ENCODE measurements around the gene STRA8. TPM values are rescaled to one million over a fixed set of nuclear protein-coding genes. Genes with fewer than 3 reads are reported as not detected.

Gene STRA8
- total RNA-seq, 1 experiment from 2014 or later, result not detected

DNA sequence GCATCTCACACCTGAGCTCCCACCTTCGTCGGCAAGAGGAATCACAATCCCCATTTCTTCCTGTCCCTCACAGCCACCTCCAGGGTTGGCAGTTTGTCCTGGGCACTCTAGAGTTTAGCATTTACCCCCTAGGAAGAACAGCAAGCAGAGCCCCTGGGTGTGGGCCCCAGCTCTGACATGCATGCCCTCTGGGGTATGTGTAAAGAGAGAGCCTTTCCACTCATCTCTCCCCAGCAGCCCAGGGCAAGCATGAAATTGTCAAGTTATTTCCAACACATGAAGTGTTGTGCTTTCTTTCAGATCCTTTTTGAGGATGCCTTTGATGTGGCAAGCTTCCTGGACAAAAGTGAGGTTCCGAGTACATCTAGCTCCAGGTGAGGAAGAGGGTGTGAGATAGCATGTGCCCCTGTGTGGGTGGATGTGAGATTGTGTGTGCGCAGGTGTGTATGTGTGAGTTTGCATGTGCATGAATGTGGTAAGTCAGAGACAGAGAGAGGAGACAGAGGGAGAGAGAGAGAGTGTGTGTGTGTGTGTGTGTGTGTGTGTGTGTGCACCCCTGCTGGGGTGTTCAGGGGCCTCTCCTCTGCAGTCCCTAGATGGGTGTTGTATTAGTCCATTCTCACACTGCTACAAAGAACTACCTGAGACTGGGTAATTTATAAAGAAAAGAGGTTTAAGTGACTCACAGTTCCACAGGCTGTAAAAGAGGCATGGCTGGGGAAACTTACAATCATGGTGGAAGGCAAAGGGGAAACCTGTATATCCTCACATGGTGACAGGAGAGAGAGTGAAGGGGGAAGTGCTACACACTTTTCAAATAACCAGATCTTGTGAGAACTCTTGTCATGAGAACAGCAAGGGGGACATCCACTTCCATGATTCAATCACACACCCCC lies 18.1 kb downstream of the STRA8 start:
- intact Hi-C loops (cut with micrococcal nuclease; ENCODE audit: unreplicated experiment), result no loop called here
- H3K27me3 ChIP-seq (ENCODE audit: insufficient read depth, low read depth), result no peaks in the 10 kb centered on the region
- no peaks in the 10 kb centered on the region for H4K20me1 ChIP-seq (ENCODE audit: insufficient read depth)
- ChIA-PET POLR2A (ENCODE audit: unreplicated experiment) (no interaction called here), CTCF (no interaction called here)
- no TSS peak for BruUV-seq (replicated peaks)
- no peak overlapping the region for H3K4me3 ChIP-seq
- H3K27ac ChIP-seq, result no peak overlapping the region
- no peak overlapping the region for H3K4me2 ChIP-seq
- no peak for DNase-seq
- TF ChIP-seq EZH2 (IDR thresholded peaks at IDR 0.05; ENCODE audit: low read depth), result no peak
- TF ChIP-seq, protein P1, sequence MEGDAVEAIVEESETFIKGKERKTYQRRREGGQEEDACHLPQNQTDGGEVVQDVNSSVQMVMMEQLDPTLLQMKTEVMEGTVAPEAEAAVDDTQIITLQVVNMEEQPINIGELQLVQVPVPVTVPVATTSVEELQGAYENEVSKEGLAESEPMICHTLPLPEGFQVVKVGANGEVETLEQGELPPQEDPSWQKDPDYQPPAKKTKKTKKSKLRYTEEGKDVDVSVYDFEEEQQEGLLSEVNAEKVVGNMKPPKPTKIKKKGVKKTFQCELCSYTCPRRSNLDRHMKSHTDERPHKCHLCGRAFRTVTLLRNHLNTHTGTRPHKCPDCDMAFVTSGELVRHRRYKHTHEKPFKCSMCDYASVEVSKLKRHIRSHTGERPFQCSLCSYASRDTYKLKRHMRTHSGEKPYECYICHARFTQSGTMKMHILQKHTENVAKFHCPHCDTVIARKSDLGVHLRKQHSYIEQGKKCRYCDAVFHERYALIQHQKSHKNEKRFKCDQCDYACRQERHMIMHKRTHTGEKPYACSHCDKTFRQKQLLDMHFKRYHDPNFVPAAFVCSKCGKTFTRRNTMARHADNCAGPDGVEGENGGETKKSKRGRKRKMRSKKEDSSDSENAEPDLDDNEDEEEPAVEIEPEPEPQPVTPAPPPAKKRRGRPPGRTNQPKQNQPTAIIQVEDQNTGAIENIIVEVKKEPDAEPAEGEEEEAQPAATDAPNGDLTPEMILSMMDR (conservative IDR thresholded peaks at IDR 0.05), result no peak
- no peak overlapping the region for H2AFZ ChIP-seq
- H3K79me2 ChIP-seq (ENCODE audit: low read depth), result no peaks in the 10 kb centered on the region
- no peaks in the 10 kb centered on the region for H3K9me2 ChIP-seq (ENCODE audit: insufficient read depth)
- no peaks in the 10 kb centered on the region for H3K9me3 ChIP-seq (ENCODE audit: insufficient read depth, low read depth)
- peaks cover 16% of the 10 kb centered on the region; the same call in 1 of the 2 replicates for H3F3A ChIP-seq (ENCODE audit: insufficient read depth, low read depth)
- H3K36me3 ChIP-seq (ENCODE audit: low read depth), result no peaks in the 10 kb centered on the region
- peaks cover 20% of the 10 kb centered on the region for H3K4me1 ChIP-seq (replicated peaks; ENCODE audit: insufficient read depth)

DNA sequence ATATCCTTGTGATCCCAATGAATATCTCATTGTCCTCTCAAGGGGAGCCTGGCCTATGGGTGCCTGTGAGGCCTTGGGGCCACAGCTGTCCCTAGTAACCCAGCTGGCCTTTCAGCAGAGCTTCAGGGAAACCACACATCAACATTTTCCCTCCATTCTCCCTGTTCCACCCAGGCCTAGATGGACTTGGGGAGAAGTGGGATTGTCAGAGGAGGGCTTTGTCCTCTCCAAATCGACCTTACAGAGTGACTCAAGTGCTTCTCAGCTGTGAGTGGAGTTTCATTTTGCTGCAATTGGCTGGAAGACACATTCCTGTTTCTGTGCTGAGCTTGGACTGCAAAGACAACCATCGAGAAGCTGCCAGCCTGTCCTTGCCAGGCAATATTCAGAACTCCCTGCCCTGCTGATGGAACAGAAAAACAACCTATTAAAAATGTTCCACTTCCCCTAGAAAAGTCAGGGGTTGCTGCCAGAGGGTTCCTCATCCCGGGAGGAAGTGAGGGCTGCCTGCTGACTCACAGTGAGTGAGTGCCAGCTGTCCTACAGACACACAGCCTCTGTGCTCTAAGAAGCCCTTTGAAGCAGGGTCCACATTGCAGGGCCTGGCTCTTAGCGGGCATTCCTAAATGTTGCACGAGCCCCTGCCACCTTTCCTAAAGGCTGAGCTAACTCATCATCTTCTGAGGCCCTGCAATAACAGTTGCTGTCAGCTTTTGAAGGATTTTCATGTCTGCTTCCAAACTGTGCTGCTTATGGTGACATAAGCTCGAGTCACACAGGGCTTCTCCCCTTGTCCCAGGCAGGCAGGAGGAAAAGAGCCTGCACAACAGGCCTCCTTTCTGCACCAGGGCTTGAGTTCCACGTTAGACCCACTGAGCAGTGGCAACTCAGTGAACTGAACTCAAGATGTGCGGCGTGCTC lies 20.5 kb downstream of the STRA8 start:
- H3K79me2 ChIP-seq (ENCODE audit: low read depth), result no peaks in the 10 kb centered on the region
- ChIA-PET CTCF (interaction anchor here (0.6 to 1.0 kb wide), 2 partner anchors 19 to 20 kb away, joined by 4 read pairs; no protein-coding TSS in a partner anchor), POLR2A (ENCODE audit: unreplicated experiment) (interaction anchor here (0.6 kb wide), 2 partner anchors 147 to 327 kb away, joined by 5 to 6 read pairs; no protein-coding TSS in a partner anchor)
- no peaks in the 10 kb centered on the region for H3K9me2 ChIP-seq (ENCODE audit: insufficient read depth)
- H3F3A ChIP-seq (ENCODE audit: insufficient read depth, low read depth), result peaks cover 16% of the 10 kb centered on the region; the same call in 1 of the 2 replicates
- no peaks in the 10 kb centered on the region for H3K36me3 ChIP-seq (ENCODE audit: low read depth)
- H2AFZ ChIP-seq, result peak overlapping the region; percentile 71
- H4K20me1 ChIP-seq (ENCODE audit: insufficient read depth), result no peaks in the 10 kb centered on the region
- peak; percentile 48 to 72 for DNase-seq
- BruUV-seq (replicated peaks), result TSS peak; percentile 82
- H3K4me2 ChIP-seq, result peak overlapping the region; percentile 59
- H3K27ac ChIP-seq, result peak overlapping the region; percentile 68
- no peaks in the 10 kb centered on the region for H3K9me3 ChIP-seq (ENCODE audit: insufficient read depth, low read depth)
- no peak for TF ChIP-seq EZH2 (IDR thresholded peaks at IDR 0.05; ENCODE audit: low read depth)
- TF ChIP-seq, protein P1 (conservative IDR thresholded peaks at IDR 0.05), result no peak
- peak overlapping the region; percentile 1; the same call in 1 of the 2 replicates for H3K4me3 ChIP-seq
- intact Hi-C loops (cut with micrococcal nuclease; ENCODE audit: unreplicated experiment), result no loop called here
- no peaks in the 10 kb centered on the region for H3K27me3 ChIP-seq (ENCODE audit: insufficient read depth, low read depth)
- H3K4me1 ChIP-seq (replicated peaks; ENCODE audit: insufficient read depth), result peaks cover 20% of the 10 kb centered on the region

DNA sequence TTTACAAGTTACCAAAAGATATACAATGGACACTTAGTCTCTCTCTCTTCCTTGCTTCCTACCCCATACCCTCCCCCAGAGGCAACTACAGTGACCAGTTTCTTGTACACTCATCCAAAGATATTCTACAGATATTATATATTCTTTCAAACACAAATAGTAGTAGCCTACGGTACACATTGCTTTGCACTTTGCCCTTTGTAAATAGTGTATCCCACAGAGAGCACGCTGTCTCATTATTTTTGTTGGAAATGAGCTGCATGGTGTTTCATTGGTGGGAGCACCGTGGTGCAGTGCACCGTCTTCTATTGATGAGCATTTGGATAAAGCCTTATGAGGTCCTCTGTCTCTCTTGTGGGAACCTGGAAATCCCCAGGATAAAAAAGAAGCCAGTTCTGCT lies 24.2 kb downstream of the STRA8 start:
- DNase-seq, result no peak
- Histone ChIP-seq H3K36me3 (ENCODE audit: low read depth) (no peaks in the 10 kb centered on the region), H3K4me3 (no peak overlapping the region), H3K9me3 (ENCODE audit: insufficient read depth, low read depth) (no peaks in the 10 kb centered on the region), H3K27ac (no peak overlapping the region), H3K4me2 (no peak overlapping the region), H3K4me1 (replicated peaks; ENCODE audit: insufficient read depth) (peaks cover 20% of the 10 kb centered on the region), H4K20me1 (ENCODE audit: insufficient read depth) (no peaks in the 10 kb centered on the region), H3K79me2 (ENCODE audit: low read depth) (no peaks in the 10 kb centered on the region), H2AFZ (no peak overlapping the region), H3K27me3 (ENCODE audit: insufficient read depth, low read depth) (no peaks in the 10 kb centered on the region), H3F3A (ENCODE audit: insufficient read depth, low read depth) (peaks cover 16% of the 10 kb centered on the region; the same call in 1 of the 2 replicates), H3K9me2 (ENCODE audit: insufficient read depth) (no peaks in the 10 kb centered on the region)
- ChIA-PET CTCF (no interaction called here), POLR2A (ENCODE audit: unreplicated experiment) (interaction anchor here (0.7 kb wide), 1 partner anchor 34 kb away, joined by 3 read pairs; no protein-coding TSS in a partner anchor)
- BruUV-seq (replicated peaks), result no TSS peak
- intact Hi-C loops (cut with micrococcal nuclease; ENCODE audit: unreplicated experiment), result no loop called here
- TF ChIP-seq EZH2 (IDR thresholded peaks at IDR 0.05; ENCODE audit: low read depth), result no peak
- TF ChIP-seq, protein P1 (conservative IDR thresholded peaks at IDR 0.05), result no peak

Measured in PC-9 (cell line).